HEK293T (cell line): Measurements from ENCODE around the gene MAPKAPK5.
"Not testable (repeated sequence)": the region's sequence is repeated elsewhere in the genome, so short reads cannot be mapped to it uniquely, and the experiment has no call there.

Experiments
- CTCF ChIA-PET: fragments of 350-600 bp; formaldehyde crosslinking; extraction: SDS; loops from one replicate; lab custom pipeline; 2021; ENCODE audit warnings: antibody characterized with exemption, inconsistent platforms; lab: Yijun Ruan, JAX
- POLR2A ChIA-PET: fragments of 350-600 bp; formaldehyde crosslinking; extraction: SDS; loops from one replicate; lab custom pipeline; 2020; ENCODE audit warnings: antibody characterized with exemption, inconsistent platforms; lab: Yijun Ruan, JAX
- DNase-seq: peaks from one replicate; pipeline ENCODE4 v3.0.0; 2012; ENCODE audit warnings: mixed read lengths; ENCODE audit errors: extremely low spot score
- ARNT ChIP-seq: fragments of 450-650 bp; IDR thresholded peaks from 2 replicates; pipeline ENCODE4 v1.6.1; 2017; ENCODE audit warnings: mild to moderate bottlenecking
- BHLHE40 ChIP-seq: fragments of 450-650 bp; IDR thresholded peaks from 2 replicates; pipeline ENCODE4 v1.6.1; 2016; ENCODE audit warnings: mild to moderate bottlenecking, moderate library complexity, borderline replicate concordance
- CTBP1 ChIP-seq: fragments of 450-650 bp; IDR thresholded peaks from 2 replicates; pipeline ENCODE4 v1.6.1; 2016; ENCODE audit warnings: borderline replicate concordance
- ELF4 ChIP-seq: fragments of 450-650 bp; IDR thresholded peaks from 2 replicates; pipeline ENCODE4 v1.6.1; 2017; ENCODE audit warnings: antibody characterized with exemption
- FOXA1 ChIP-seq: fragments of 450-650 bp; IDR thresholded peaks from 2 replicates; pipeline ENCODE4 v1.6.1; 2016; ENCODE audit warnings: mild to moderate bottlenecking
- FOXK2 ChIP-seq: fragments of 450-650 bp; IDR thresholded peaks from 2 replicates; pipeline ENCODE4 v1.6.1; 2016; ENCODE audit warnings: mild to moderate bottlenecking
- FOXM1 ChIP-seq: fragments of 450-650 bp; IDR thresholded peaks from 2 replicates; pipeline ENCODE4 v1.6.1; 2017; ENCODE audit warnings: mild to moderate bottlenecking, borderline replicate concordance
- HDGF ChIP-seq: fragments of 450-650 bp; IDR thresholded peaks from 2 replicates; pipeline ENCODE4 v1.6.1; 2017; ENCODE audit warnings: antibody characterized with exemption, borderline replicate concordance
- L3MBTL2 ChIP-seq: fragments of 450-650 bp; conservative IDR thresholded peaks from 2 replicates; pipeline ENCODE4 v1.6.1; 2016; ENCODE audit warnings: mild to moderate bottlenecking
- LEF1 ChIP-seq: fragments of 450-650 bp; IDR thresholded peaks from 2 replicates; pipeline ENCODE4 v1.6.1; 2017; ENCODE audit warnings: mild to moderate bottlenecking, borderline replicate concordance
- NFRKB ChIP-seq: fragments of 450-650 bp; IDR thresholded peaks from 2 replicates; pipeline ENCODE4 v1.6.1; 2016; ENCODE audit warnings: mild to moderate bottlenecking, moderate library complexity
- SP1 ChIP-seq: fragments of 450-650 bp; IDR thresholded peaks from 2 replicates; pipeline ENCODE4 v1.6.1; 2017
- SUZ12 ChIP-seq: fragments of 450-650 bp; IDR thresholded peaks from 2 replicates; pipeline ENCODE4 v1.6.1; 2016; ENCODE audit warnings: mild to moderate bottlenecking
- TARDBP ChIP-seq: fragments of 450-650 bp; IDR thresholded peaks from 2 replicates; pipeline ENCODE4 v1.6.1; 2016
- ZNF384 ChIP-seq: fragments of 450-650 bp; IDR thresholded peaks from 2 replicates; pipeline ENCODE4 v1.6.1; 2016
- TF ChIP-seq, protein P1 (sequence below): fragments of 450-650 bp; IDR thresholded peaks from 2 replicates; pipeline ENCODE4 v1.6.1; 2016

The MAPKAPK5 gene

DNA sequence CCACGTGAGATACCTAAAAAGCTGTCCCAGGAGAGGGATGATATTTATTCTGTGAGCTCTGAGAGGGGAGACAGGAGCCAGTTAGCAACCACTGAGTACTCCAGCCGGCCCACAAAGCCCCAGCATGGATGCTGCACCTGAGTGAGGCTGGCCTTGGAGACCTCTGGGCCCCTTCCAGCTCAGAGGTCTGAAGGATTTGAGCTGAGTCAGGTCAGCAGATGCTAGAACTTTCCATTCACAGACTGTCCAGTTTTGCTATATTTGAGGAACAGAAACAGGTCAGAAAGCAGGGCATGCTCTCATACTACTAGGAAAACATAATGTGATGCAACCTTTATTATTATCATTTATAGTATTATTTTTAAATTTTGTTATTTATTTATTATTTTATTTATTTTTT lies 15.0 kb upstream of the MAPKAPK5 start:
- ChIA-PET POLR2A (interaction anchor here (0.8 kb wide), 1 partner anchor 14 kb away, joined by 3 read pairs; no protein-coding TSS in a partner anchor), CTCF (interaction anchor here (0.8 kb wide), 1 partner anchor 14 kb away, joined by 3 read pairs; no protein-coding TSS in a partner anchor)
- no peak for DNase-seq
- TF ChIP-seq FOXA1 (no peak), CTBP1 (no peak), HDGF (no peak), TARDBP (no peak), LEF1 (no peak), ZNF384 (no peak), ELF4 (no peak), ARNT (no peak), L3MBTL2 (no peak), SUZ12 (no peak), NFRKB (no peak)
- TF ChIP-seq, protein P1, sequence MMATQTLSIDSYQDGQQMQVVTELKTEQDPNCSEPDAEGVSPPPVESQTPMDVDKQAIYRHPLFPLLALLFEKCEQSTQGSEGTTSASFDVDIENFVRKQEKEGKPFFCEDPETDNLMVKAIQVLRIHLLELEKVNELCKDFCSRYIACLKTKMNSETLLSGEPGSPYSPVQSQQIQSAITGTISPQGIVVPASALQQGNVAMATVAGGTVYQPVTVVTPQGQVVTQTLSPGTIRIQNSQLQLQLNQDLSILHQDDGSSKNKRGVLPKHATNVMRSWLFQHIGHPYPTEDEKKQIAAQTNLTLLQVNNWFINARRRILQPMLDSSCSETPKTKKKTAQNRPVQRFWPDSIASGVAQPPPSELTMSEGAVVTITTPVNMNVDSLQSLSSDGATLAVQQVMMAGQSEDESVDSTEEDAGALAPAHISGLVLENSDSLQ = no peak

DNA sequence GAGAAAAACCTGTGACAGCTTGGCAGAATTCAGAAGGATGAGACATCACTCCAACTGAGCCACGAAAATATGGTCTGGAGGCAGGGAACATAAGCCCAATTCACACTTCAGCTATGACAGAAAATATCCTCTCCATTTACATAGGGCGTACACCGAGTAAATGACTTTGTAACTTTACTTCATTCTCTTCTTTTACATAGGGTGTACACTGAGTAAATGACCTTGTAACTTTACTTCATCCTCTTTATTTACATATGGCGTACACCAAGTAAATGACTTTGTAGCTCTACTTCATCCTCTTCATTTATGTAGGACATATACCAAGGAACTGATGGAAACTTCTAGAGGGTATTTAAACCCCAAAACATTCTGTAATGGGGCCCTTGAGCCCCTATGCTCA lies 14.1 kb upstream of the MAPKAPK5 start:
- POLR2A ChIA-PET = no interaction called here
- CTCF ChIA-PET = no interaction called here
- TF ChIP-seq, protein P1 = no peak
- no peak for TF ChIP-seq LEF1
- TF ChIP-seq FOXK2 = no peak
- no peak for TF ChIP-seq NFRKB
- TF ChIP-seq HDGF = no peak
- no peak for TF ChIP-seq ARNT
- no peak for DNase-seq

DNA sequence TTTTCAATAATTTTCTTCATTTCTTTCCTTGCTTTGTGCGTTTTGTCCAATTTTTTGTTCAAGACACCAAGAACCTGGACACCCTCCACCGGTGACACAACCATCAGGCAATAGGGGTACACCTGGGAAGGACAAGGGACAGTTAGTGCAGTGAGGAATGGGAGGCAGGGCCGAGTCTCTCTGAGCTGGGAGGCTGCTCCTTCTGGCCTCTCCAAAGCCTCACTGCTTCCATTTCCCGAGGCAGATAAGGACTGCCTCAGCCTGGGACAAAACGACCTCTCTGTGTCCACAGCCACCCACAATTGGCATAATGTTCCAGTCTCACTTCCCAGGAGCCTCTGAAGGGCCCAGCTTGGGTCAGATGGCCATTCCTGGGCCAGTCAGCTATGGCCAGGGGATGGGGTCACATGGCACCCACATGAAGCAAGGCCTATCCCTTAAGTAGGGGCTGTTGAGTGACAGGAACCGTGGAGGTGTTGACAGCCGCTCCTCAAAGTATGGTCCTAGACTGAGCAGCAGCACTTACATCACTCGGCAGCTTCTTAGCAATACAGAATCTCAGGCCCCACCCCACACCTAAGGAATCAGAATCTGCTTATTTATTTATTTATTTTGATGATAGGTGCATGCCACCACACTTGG lies 13.6 kb upstream of the MAPKAPK5 start:
- no peak for DNase-seq
- TF ChIP-seq NFRKB (no peak), SP1 (no peak), ARNT (no peak), ZNF384 (no peak), LEF1 (no peak), HDGF (no peak), ELF4 (no peak), FOXA1 (no peak), CTBP1 (no peak), L3MBTL2 (no peak), FOXM1 (no peak), SUZ12 (no peak), BHLHE40 (no peak)
- ChIA-PET POLR2A (no interaction called here), CTCF (no interaction called here)

DNA sequence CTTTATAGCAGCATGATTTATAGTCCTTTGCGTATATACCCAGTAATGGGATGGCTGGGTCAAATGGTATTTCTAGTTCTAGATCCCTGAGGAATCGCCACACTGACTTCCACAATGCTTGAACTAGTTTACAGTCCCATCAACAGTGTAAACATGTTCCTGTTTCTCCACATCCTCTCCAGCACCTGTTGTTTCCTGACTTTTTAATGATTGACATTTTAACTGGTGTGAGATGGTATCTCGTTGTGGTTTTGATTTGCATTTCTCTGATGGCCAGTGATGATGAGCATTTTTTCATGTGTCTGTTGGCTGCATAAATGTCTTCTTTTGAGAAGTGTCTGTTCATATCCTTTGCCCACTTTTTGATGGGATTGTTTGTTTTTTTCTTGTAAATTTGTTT lies 12.4 kb upstream of the MAPKAPK5 start:
- TF ChIP-seq, protein P1 = peak; percentile 45; the same call in 1 of the 2 replicates
- CTCF ChIA-PET, POLR2A ChIA-PET, DNase-seq: not testable (repeated sequence)

DNA sequence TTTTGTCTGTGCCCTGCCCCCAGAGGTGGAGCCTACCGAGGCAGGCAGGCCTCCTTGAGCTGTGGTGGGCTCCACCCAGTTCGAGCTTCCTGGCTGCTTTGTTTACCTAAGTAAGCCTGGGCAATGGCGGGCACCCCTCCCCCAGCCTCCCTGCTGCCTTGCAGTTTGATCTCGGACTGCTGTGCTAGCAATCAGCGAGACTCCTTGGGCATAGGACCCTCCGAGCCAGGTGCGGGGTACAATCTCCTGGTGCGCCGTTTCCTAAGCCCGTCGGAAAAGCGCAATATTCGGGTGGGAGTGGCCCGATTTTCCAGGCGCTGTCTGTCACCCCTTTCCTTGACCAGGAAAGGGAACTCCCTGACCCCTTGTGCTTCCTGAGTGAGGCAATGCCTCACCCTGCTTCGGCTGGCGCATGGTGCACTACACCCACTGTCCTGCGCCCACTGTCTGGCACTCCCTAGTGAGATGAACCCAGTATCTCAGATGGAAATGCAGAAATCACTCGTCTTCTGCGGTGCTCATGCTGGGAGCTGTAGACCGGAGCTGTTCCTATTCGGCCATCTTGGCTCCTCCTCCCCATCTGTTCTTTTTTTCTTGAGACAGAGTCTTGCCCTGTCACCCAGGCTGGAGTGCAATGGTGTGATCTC lies 7.2 kb upstream of the MAPKAPK5 start:
- POLR2A ChIA-PET, CTCF ChIA-PET, DNase-seq: not testable (repeated sequence)
- TF ChIP-seq, protein P1 = peak; percentile 25; the same call in 1 of the 2 replicates
- TF ChIP-seq HDGF = 0 out of 2 replicates have a peak, but pooled peaks have one; percentile 27
- TF ChIP-seq FOXK2 = 0 out of 2 replicates have a peak, but pooled peaks have one; percentile 58
- 0 out of 2 replicates have a peak, but pooled peaks have one; percentile 35 for TF ChIP-seq L3MBTL2

DNA sequence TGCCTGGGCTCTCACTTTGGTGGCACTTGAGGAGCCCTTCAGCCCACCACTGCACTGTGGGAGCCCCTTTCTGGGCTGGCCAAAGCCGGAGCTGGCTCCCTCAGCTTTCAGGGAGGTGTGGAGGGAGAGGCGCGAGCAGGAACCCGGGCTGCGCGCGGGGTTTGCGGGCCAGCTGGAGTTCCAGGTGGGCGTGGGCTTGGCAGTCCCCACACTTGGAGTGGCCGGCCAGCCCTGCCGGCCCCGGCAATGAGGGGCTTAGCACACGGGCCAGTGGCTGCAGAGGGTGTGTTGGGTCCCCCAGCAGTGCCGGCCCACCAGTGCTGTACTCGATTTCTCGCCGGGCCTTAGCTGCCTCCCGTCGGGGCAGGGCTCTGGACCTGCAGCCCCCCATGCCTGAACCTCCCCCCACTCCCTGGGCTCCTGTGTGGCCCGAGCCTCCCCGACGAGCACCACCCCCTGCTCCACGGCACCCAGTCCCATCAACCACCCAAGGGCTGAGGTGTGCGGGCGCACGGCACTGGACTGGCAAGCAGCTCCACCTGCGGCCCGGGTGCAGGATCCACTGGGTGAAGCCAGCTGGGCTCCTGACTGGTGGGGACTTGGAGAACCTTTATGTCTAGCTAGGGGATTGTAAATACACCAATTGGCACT lies 6.4 kb upstream of the MAPKAPK5 start:
- POLR2A ChIA-PET = interaction anchor here (0.9 kb wide), 1 partner anchor 9 kb away, joined by 3 read pairs; no protein-coding TSS in a partner anchor
- CTCF ChIA-PET = interaction anchor here (0.6 kb wide), 1 partner anchor 169 kb away, joined by 4 read pairs; no protein-coding TSS in a partner anchor
- DNase-seq = not testable (repeated sequence)
